GM12878 (cell line): Measurements from ENCODE around the gene NR6A1.

ENCODE experiments used
- CREB1 ChIP-seq: IDR thresholded peaks from 2 replicates; pipeline ENCODE4 v1.6.1; 2012; ENCODE audit warnings: low read depth, mild to moderate bottlenecking, inconsistent platforms
- EP300 ChIP-seq, 2 experiments: fragments of 150-350 bp in 1 of 2; IDR thresholded peaks; 2 replicates each; pipeline ENCODE4 v1.6.1; 2011 to 2012; ENCODE audit warnings: low read depth in 2 of 2, low read length in 2 of 2, borderline replicate concordance in 1 of 2, improper control_type of control experiment in 1 of 2, inconsistent platforms in 1 of 2; ENCODE audit not compliant: control insufficient read depth in 1 of 2
- HCFC1 ChIP-seq: fragments of 150-350 bp; IDR thresholded peaks from 2 replicates; pipeline ENCODE4 v1.6.1; 2014; ENCODE audit warnings: low read length
- MAX ChIP-seq: IDR thresholded peaks from 2 replicates; pipeline ENCODE4 v1.6.1; 2012; ENCODE audit warnings: low read depth, low read length, improper control_type of control experiment
- POLR2A ChIP-seq: IDR thresholded peaks from 2 replicates; pipeline ENCODE4 v1.6.1; 2011; ENCODE audit warnings: low read depth, mild to moderate bottlenecking, low read length
- YY1 ChIP-seq: IDR thresholded peaks from 2 replicates; pipeline ENCODE4 v1.6.1; 2011; ENCODE audit warnings: low read depth, mild to moderate bottlenecking, low read length

DNA sequence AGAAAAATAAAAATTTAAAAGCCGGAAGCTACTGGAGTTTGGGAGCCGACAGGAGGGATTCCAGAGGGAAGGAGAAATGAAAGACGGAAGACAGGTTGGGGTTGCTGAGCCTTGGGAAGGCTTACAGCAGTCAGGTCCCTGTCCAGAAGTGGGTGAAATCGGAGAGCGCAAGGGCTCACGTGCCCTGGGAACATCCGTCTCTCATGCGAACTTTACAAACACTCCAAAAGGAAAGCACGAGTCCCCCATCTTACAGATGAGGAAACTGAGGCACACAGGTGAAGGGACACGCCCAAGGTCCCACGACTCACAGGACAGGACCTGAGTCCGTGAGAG, 5.5 kb upstream of the NR6A1 start:
- TF ChIP-seq EP300 (IDR thresholded peaks at IDR 0.05; ENCODE audit: borderline replicate concordance in 1 of 2, control insufficient read depth in 1 of 2, low read depth in 2 of 2, low read length in 2 of 2) (no peak), MAX (no peak), HCFC1 (no peak), POLR2A (no peak), CREB1 (no peak), YY1 (no peak)
